ENCODE results near the gene HNF1A.

DNA sequence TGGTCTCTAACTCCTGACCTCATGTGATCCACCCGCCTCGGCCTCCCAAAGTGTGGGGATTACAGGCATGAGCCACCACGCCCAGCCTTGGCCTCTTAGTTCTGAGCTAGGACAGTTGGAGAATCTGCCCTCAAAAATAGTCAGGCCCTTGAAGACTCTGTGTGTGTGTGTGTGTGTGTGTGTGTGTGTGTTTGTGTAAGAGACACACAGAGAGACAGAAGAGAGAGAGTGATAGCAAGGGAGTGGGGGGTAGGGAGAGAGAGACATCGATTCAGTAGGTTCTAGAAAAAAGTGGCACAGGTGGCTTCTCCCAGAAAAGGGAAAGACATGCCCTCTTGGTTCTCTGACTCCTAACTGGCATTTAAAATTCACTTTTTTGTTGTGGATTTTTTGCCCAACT, 5.4 kb downstream of the HNF1A start:
- TF ChIP-seq, protein P1, sequence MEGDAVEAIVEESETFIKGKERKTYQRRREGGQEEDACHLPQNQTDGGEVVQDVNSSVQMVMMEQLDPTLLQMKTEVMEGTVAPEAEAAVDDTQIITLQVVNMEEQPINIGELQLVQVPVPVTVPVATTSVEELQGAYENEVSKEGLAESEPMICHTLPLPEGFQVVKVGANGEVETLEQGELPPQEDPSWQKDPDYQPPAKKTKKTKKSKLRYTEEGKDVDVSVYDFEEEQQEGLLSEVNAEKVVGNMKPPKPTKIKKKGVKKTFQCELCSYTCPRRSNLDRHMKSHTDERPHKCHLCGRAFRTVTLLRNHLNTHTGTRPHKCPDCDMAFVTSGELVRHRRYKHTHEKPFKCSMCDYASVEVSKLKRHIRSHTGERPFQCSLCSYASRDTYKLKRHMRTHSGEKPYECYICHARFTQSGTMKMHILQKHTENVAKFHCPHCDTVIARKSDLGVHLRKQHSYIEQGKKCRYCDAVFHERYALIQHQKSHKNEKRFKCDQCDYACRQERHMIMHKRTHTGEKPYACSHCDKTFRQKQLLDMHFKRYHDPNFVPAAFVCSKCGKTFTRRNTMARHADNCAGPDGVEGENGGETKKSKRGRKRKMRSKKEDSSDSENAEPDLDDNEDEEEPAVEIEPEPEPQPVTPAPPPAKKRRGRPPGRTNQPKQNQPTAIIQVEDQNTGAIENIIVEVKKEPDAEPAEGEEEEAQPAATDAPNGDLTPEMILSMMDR (IDR thresholded peaks at IDR 0.05): no peak
- TF ChIP-seq POLR2A (IDR thresholded peaks at IDR 0.05): no peak
